Skeletal muscle tissue (tissue), 4 donors: Measurements from ENCODE around the gene GPR31. TPM values are rescaled to one million over a fixed set of nuclear protein-coding genes. Genes with fewer than 3 reads are reported as not detected.

Experiments used
- H3K27ac ChIP-seq: one replicate; pipeline ENCODE4 v1.7.0; 2013; ENCODE audit warnings: mild to moderate bottlenecking, low read depth, low read length, inconsistent platforms
- H3K27me3 ChIP-seq, 3 donors: one replicate each; pipeline ENCODE4 v1.7.0; 2013; ENCODE audit warnings: low read length in 3 of 3; ENCODE audit not compliant: control insufficient read depth in 3 of 3, insufficient read depth in 3 of 3
- H3K36me3 ChIP-seq, 3 donors: one replicate each; pipeline ENCODE4 v1.7.0; 2013; ENCODE audit warnings: low read length in 3 of 3; ENCODE audit not compliant: control insufficient read depth in 3 of 3, insufficient read depth in 3 of 3
- H3K4me1 ChIP-seq, 3 donors: one replicate each; pipeline ENCODE4 v1.7.0; 2013; ENCODE audit warnings: low read length in 3 of 3, mild to moderate bottlenecking in 3 of 3; ENCODE audit not compliant: control insufficient read depth in 3 of 3, insufficient read depth in 3 of 3
- H3K4me3 ChIP-seq, 3 donors: one replicate each; pipeline ENCODE4 v1.7.0; 2013; ENCODE audit warnings: low read length in 3 of 3
- H3K9ac ChIP-seq, 3 donors: one replicate each; pipeline ENCODE4 v1.7.0; 2013; ENCODE audit warnings: low read length in 3 of 3, mild to moderate bottlenecking in 3 of 3, moderate library complexity in 2 of 3, low read depth in 1 of 3
- H3K9me3 ChIP-seq, 3 donors: one replicate each; pipeline ENCODE4 v1.7.0; 2013; ENCODE audit warnings: low read length in 3 of 3; ENCODE audit not compliant: control insufficient read depth in 3 of 3
- total RNA-seq: library from RNA; depleted of rRNA; stranded (reverse); fragments of >200 nt; gene quantifications from one replicate; pipeline ENCODE4 v1.2.3, GENCODE V29; 2014
- donor health status: Osteomylitis.

GPR31 gene
- total RNA-seq, 1 donor from 2014 or later: not detected

DNA sequence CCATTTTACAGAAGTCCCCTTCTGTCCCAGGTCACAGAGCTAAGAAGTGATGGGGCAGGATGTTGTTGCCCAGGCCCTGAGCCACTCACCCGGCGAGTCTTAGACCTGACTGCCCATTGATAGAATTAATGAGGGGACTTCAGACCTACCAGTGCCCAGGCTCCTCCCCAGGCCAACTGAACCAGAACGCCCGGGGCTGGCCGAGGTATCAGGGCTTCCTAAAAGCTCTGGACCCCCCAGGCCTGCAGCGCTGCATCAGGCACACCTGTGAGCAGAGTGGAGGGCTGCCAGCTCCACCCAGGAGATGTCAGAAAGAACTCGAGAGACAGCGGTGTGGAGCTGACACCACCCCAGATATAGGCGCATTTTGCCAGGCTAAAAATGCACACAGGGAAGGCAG is 3.5 kb downstream of the GPR31 start:
- no peak overlapping the region for H3K4me3 ChIP-seq
- no peak overlapping the region for H3K27ac ChIP-seq
- peaks cover 8 to 26% (median 19%) of the 10 kb centered on the region in 3 donors for H3K27me3 ChIP-seq
- no peaks in the 10 kb centered on the region for H3K36me3 ChIP-seq
- peaks cover 0 to 3% (median 0%) of the 10 kb centered on the region in 3 donors for H3K4me1 ChIP-seq
- no peak overlapping the region for H3K9ac ChIP-seq
- H3K9me3 ChIP-seq: no peaks in the 10 kb centered on the region

- no peak overlapping the region for H3K27ac ChIP-seq
- no peaks in the 10 kb centered on the region for H3K36me3 ChIP-seq
- H3K27me3 ChIP-seq: peaks cover 9 to 26% (median 19%) of the 10 kb centered on the region in 3 donors
- H3K4me1 ChIP-seq: peaks cover 0 to 3% (median 0%) of the 10 kb centered on the region in 3 donors
- no peak overlapping the region for H3K9ac ChIP-seq
- peak overlapping the region; percentile 19 to 58 (median 27) for H3K4me3 ChIP-seq
- no peaks in the 10 kb centered on the region for H3K9me3 ChIP-seq
Measured at GRCh38 chr6:167153521-167153959, 4.2 kb downstream of the GPR31 start.

GRCh38 chr6:167152862-167153261 is 4.9 kb downstream of the GPR31 start:
- no peaks in the 10 kb centered on the region for H3K9me3 ChIP-seq
- H3K4me1 ChIP-seq: peaks cover 0 to 3% (median 0%) of the 10 kb centered on the region in 3 donors
- H3K36me3 ChIP-seq: no peaks in the 10 kb centered on the region
- H3K27me3 ChIP-seq: peaks cover 13 to 26% (median 20%) of the 10 kb centered on the region in 3 donors
- no peak overlapping the region for H3K4me3 ChIP-seq
- H3K27ac ChIP-seq: no peak overlapping the region
- no peak overlapping the region for H3K9ac ChIP-seq

DNA sequence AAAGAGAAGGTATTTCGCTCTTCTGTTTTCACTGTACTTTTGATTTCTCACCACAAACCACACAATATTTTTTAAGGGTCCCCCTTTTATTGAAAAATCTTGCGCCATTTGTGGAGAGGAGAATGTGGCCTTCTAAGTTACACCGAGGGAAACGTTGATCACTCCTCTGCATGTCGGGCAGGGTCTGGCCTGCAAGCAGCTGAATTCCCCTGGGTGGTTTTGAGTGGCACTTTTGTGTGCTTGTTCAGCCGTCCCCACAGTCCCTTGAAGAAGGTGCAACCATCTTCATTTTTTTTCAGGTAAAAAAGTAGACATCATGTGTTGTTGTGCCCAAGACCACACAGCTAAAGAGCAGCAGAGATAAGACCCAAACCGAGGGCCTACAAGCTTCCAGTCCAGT is 6.1 kb downstream of the GPR31 start:
- Histone ChIP-seq H3K27me3 (peaks cover 21 to 33% (median 21%) of the 10 kb centered on the region in 3 donors), H3K27ac (no peak overlapping the region), H3K9me3 (no peaks in the 10 kb centered on the region), H3K4me3 (no peak overlapping the region), H3K36me3 (no peaks in the 10 kb centered on the region), H3K4me1 (peaks cover 0 to 3% (median 0%) of the 10 kb centered on the region in 3 donors), H3K9ac (no peak overlapping the region)

DNA sequence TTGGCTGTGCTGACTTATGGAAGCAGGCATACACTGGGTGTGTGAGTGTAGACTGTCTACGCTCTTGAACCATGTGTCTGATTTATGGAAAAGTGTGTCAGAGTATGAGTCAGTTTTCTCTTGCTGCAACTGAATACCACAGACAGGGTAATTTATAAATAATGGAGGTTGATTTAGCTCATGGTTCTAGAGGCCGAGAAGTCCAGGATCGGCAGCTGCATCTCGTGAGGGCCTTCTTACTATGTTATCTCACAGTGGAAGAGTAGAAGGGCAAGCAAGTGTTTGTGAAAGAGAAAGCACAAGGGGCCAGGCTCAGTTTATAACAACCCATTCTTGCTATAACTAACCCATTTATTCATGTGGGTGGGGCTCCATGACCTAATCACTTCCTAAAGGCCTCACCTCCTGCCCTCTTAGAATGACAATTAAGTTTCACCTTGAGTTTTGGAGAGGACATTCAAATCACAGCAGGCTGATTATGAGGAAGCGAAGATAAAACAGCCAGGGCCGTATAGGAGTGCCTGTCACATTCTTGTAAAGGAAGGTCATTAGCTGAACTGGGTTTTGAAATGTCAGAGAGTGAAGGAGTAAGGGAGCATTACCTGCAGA is 6.7 kb downstream of the GPR31 start:
- Histone ChIP-seq H3K27ac (no peak overlapping the region), H3K4me1 (peaks cover 0 to 3% (median 0%) of the 10 kb centered on the region in 3 donors), H3K9ac (no peak overlapping the region), H3K27me3 (peaks cover 21 to 36% (median 25%) of the 10 kb centered on the region in 3 donors), H3K9me3 (no peaks in the 10 kb centered on the region), H3K36me3 (no peaks in the 10 kb centered on the region), H3K4me3 (no peak overlapping the region)

GRCh38 chr6:167148997-167149396 is 8.8 kb downstream of the GPR31 start:
- no peak overlapping the region for H3K4me3 ChIP-seq
- H3K9me3 ChIP-seq: no peaks in the 10 kb centered on the region
- H3K9ac ChIP-seq: no peak overlapping the region
- H3K4me1 ChIP-seq: peaks cover 0 to 3% (median 0%) of the 10 kb centered on the region in 3 donors
- no peak overlapping the region for H3K27ac ChIP-seq
- peaks cover 12 to 38% (median 38%) of the 10 kb centered on the region in 3 donors for H3K27me3 ChIP-seq
- no peaks in the 10 kb centered on the region for H3K36me3 ChIP-seq

- Histone ChIP-seq H3K27me3 (peaks cover 12 to 37% (median 32%) of the 10 kb centered on the region in 3 donors), H3K4me1 (no peaks in the 10 kb centered on the region), H3K27ac (no peak overlapping the region), H3K9ac (no peak overlapping the region), H3K9me3 (no peaks in the 10 kb centered on the region), H3K4me3 (no peak overlapping the region), H3K36me3 (no peaks in the 10 kb centered on the region)
Measured at GRCh38 chr6:167148021-167148420, 9.8 kb downstream of the GPR31 start.

DNA sequence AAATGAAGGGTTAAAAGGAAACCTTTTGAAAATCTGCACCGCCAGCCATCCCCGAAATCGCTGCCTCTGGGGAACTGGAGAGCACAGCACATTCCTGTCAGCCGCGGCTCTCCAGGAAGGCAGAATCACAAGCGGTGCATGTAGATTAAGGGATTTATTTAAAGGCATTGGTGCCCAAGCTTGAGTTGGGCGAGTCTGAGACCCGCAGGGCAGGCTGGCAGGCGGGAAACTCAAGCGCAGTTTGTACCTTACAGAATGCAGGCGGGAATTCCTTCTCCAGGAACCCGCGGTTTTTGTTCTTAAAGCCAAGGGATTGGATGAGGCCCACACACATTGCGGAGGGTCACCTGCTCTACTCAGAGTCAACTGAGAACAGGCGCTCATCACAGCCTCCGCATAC is 10.8 kb downstream of the GPR31 start:
- Histone ChIP-seq H3K4me1 (no peaks in the 10 kb centered on the region), H3K36me3 (no peaks in the 10 kb centered on the region), H3K9me3 (no peaks in the 10 kb centered on the region), H3K9ac (no peak overlapping the region), H3K27ac (no peak overlapping the region), H3K27me3 (peaks cover 7 to 32% (median 27%) of the 10 kb centered on the region in 3 donors), H3K4me3 (no peak overlapping the region)

- Histone ChIP-seq H3K36me3 (no peaks in the 10 kb centered on the region), H3K4me1 (no peaks in the 10 kb centered on the region), H3K9me3 (no peaks in the 10 kb centered on the region), H3K4me3 (no peak overlapping the region), H3K9ac (no peak overlapping the region), H3K27me3 (peaks cover 10 to 32% (median 31%) of the 10 kb centered on the region in 3 donors), H3K27ac (no peak overlapping the region)
Measured at GRCh38 chr6:167146135-167146534, 11.6 kb downstream of the GPR31 start.

GRCh38 chr6:167145461-167145860 is 12.3 kb downstream of the GPR31 start:
- Histone ChIP-seq H3K27me3 (peaks cover 15 to 36% (median 31%) of the 10 kb centered on the region in 3 donors), H3K9ac (no peak overlapping the region), H3K4me3 (no peak overlapping the region), H3K4me1 (no peaks in the 10 kb centered on the region), H3K9me3 (no peaks in the 10 kb centered on the region), H3K27ac (no peak overlapping the region), H3K36me3 (no peaks in the 10 kb centered on the region)
